GM12801 (cell line): ENCODE measurements around the gene SEZ6L2.

ENCODE experiments used
- TF ChIP-seq, protein P1 (sequence below): IDR thresholded peaks from one replicate; pipeline ENCODE4 v1.5.1; 2011; ENCODE audit warnings: control low read depth; ENCODE audit not compliant: insufficient read length; ENCODE audit errors: extremely low read depth

Gene SEZ6L2

GRCh38 chr16:29862884-29863668 lies 36.3 kb downstream of the SEZ6L2 start, which contains the start of gene CDIPT:
CDIPT (minus strand) TSS chr16:29863226; CDS start chr16:29862857, 369 bp downstream.
- TF ChIP-seq, protein P1, sequence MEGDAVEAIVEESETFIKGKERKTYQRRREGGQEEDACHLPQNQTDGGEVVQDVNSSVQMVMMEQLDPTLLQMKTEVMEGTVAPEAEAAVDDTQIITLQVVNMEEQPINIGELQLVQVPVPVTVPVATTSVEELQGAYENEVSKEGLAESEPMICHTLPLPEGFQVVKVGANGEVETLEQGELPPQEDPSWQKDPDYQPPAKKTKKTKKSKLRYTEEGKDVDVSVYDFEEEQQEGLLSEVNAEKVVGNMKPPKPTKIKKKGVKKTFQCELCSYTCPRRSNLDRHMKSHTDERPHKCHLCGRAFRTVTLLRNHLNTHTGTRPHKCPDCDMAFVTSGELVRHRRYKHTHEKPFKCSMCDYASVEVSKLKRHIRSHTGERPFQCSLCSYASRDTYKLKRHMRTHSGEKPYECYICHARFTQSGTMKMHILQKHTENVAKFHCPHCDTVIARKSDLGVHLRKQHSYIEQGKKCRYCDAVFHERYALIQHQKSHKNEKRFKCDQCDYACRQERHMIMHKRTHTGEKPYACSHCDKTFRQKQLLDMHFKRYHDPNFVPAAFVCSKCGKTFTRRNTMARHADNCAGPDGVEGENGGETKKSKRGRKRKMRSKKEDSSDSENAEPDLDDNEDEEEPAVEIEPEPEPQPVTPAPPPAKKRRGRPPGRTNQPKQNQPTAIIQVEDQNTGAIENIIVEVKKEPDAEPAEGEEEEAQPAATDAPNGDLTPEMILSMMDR: peak; percentile 62

DNA sequence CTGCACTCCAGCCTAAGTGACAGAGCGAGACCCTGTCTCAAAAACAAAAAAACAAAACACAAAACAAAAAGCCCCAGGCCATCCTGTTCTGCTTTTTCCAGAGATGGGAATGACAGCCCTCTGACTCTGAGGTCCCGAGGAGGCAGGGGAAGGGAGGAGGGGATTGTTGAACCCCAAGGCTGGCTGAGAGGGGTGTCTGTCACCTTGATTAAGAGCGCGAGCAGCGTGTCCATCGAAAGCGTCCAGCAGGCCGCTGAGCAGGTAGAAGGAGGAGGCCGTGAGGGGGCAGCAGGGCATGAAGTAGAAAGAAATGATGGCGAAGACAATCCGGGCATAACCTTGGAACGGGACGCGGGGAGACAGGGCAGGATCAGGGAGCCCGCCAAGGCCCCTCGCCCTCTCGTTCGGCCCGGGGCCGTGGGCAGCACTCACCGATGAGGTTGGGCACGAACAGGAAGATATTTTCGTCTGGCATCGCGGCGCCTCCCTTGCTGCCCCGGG lies 36.9 kb downstream of the SEZ6L2 start:
- TF ChIP-seq, protein P1: no peak

DNA sequence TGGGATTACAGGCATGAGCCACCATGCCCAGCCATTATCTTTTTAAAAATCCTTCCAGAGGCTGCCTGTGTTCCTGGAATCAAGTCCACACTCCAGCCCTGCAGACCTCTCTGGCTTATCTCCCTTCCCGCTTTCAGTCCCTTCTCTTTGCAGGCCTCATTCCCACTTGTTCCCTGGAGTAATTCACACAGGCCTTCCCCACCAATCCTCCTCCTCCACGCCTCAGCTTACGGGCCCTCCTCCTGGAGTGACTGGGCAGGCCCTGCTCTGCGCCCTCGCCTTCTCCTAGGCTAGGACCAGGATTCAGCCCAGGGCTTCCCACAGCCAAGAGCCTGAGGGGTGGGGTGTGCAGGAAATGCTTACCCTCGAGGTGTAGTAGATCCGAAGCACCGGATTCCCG lies 39.1 kb downstream of the SEZ6L2 start:
- TF ChIP-seq, protein P1: no peak

- TF ChIP-seq, protein P1: no peak
Measured at GRCh38 chr16:29858974-29859373, 40.4 kb downstream of the SEZ6L2 start.

- TF ChIP-seq, protein P1: no peak
Measured at GRCh38 chr16:29858149-29858849, 41.1 kb downstream of the SEZ6L2 start.

DNA sequence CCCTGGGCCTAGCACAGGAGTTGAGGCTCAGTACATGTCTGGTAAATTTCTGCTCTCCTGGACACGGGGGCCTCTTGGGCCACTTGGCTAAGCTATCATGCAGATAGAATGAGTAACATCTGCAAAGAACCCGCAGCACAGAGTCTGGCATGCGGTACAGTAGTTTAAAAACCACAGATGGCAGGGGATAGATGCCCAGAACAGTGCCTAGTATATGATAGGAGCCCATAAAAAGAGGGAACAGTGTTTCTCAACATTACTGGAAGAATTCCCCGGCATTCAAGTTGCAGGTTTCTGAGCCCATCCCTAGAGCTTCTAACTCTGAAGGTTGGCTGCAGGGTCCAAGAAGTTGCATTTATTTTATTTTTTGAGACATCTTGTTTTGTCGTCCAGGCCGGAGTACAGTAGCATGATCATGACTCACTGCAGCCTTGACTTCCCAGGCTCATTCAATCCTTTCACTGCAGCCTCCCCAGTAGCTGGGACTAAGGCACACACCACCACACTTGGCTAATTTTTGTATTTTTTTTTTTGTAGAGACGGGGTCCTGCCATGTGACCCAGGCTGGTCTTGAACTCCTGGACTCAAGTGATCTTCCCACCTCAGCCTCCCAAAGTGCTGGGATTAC lies 42.1 kb downstream of the SEZ6L2 start:
- TF ChIP-seq, protein P1: no peak

GRCh38 chr16:29854520-29855100 lies 44.7 kb downstream of the SEZ6L2 start:
- TF ChIP-seq, protein P1: no peak
